HG03135 (cell line): Measurements from ENCODE around the gene LIMA1.
"Not testable (repeated sequence)": the region's sequence is repeated elsewhere in the genome, so short reads cannot be mapped to it uniquely, and the experiment has no call there.

Experiments
- ATAC-seq: cut with Tn5 transposase; IDR thresholded peaks from one replicate; pipeline ENCODE4 v1.9.1; 2021; ENCODE audit warnings: mild to moderate bottlenecking, moderate library complexity; ENCODE audit not compliant: unreplicated experiment

LIMA1 gene

GRCh38 chr12:50249464-50250182, 33.7 kb downstream of the LIMA1 start:
- no peak for ATAC-seq

GRCh38 chr12:50248883-50249282, 34.4 kb downstream of the LIMA1 start:
- ATAC-seq = no peak

GRCh38 chr12:50248411-50248810, 34.9 kb downstream of the LIMA1 start:
- no peak for ATAC-seq

DNA sequence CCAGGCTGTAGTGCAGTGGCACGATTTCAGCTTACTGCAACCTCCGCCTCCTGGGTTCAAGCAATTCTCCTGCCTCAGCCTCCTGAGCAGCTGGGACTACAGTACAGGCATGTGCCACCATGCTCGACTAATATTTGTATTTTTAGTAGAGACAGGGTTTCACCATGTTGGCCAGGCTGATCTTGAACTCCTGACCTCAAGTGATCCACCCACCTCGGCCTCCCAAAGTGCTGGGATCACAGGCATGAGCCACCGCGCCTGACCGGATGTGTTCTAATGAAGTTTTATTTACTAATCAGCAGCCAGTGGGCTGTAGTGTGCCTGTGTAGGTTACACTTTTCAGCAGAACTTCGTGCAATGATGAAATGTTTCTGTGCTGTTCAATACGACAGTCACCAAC, 35.7 kb downstream of the LIMA1 start:
- not testable (repeated sequence) for ATAC-seq

- ATAC-seq = no peak
Observed at GRCh38 chr12:50246873-50247612, 36.3 kb downstream of the LIMA1 start.

DNA sequence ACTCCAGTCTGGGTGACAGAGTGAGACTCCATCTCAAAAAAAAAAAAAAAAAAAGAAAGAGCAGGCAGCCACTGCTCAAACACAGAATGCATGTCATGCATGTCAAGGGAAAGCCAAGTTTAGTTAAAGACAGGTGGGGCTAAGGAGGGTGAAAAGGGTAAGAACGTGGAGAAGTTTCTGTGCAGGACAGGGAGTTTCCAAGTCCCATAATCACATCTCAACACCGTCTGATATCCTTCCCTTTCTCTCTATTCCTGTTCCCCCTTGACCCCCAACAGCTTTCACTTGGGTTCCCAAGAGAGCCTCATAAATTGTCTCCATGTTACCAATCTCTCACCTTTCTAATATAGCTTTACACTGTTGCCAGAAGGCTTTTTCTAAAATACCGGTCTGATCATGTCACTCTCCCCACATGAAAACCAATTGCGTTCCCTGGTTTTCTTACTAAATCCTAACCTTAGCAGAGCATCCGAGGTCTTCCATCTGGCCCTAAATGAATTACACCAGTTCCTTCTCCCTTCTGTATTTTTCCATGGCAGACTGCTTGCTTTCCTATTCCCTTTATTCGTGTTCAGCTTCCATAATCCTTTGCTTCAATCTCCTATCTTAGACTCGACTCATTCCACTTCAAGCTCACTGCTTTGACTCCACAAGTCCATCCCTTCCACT, 37.0 kb downstream of the LIMA1 start:
- ATAC-seq = no peak

DNA sequence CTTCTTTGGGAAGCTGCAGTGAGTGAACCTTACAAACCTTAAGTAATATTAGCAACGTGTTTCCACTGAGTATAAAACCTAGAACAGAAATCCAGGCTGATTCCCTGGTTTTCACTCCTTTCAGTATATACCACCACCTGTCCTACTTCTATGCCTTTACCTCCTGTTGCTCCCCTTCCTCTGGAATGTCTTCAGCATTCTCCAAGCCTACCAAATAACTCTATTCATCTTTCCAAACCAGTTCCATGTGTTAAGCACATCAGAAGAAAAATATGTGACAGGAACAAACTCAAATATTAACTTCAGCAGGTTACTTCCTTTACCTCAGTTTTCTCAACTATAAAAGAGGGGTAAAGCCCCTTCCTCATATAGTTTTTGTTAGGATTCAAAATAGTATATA, 39.8 kb downstream of the LIMA1 start:
- no peak for ATAC-seq

GRCh38 chr12:50242751-50243191, 40.5 kb downstream of the LIMA1 start:
- ATAC-seq = no peak

GRCh38 chr12:50241178-50241577, 42.1 kb downstream of the LIMA1 start:
- ATAC-seq = no peak

GRCh38 chr12:50240792-50241114, 42.6 kb downstream of the LIMA1 start:
- no peak for ATAC-seq

- ATAC-seq = no peak
Observed at GRCh38 chr12:50240096-50240791, 43.1 kb downstream of the LIMA1 start.

GRCh38 chr12:50239355-50239891, 43.9 kb downstream of the LIMA1 start:
- no peak for ATAC-seq

DNA sequence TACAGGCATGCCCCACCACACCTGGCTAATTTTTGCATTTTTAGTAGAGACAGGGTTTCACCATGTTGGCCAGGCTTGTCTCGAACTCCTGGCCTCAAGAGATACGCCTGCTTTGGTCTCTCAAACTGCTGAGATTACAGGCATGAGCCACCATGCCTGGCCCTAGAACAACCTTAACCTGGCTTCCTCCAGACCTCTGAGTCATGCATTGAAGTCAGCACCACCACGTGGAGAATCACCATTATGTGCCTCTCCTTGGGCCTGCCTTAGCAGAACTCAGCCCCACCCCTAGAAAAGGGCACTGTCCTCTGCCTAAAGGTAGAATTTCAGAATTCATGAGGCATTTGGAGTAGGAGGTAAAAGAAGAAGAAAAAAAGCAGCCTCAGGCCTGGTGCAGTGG, 49.0 kb downstream of the LIMA1 start:
- ATAC-seq = no peak

GRCh38 chr12:50232771-50233209, 50.5 kb downstream of the LIMA1 start:
- no peak for ATAC-seq

DNA sequence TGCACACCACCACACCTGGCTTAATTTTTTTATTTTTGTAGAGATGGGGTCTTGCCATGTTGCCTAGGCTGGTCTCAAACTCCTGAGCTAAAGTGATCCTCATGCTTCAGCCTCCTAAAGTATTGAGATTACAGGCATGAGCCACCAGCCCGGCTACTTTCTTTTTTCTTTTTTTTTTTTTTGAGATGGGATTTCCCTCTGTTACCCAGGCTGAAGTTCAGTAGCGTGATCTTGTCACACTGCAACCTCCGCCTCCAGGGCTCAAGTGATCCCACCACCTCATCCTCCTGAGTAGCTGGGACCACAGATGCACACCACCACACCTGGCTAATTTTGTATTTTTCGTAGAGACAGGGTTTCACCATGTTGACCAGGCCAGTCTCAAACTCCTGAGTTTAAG, 51.1 kb downstream of the LIMA1 start:
- ATAC-seq = no peak

- no peak for ATAC-seq
Observed at GRCh38 chr12:50231346-50231745, 52.0 kb downstream of the LIMA1 start.

- no peak for ATAC-seq
Observed at GRCh38 chr12:50230217-50230616, 53.1 kb downstream of the LIMA1 start.

GRCh38 chr12:50224026-50224692, 59.2 kb downstream of the LIMA1 start:
- ATAC-seq = peak; percentile 44

GRCh38 chr12:50222275-50222783, 61.0 kb downstream of the LIMA1 start:
- no peak for ATAC-seq
